GM06990 (cell line): ENCODE data around the gene PPOX.

Experiments
- DNase-seq: peaks from one replicate; pipeline ENCODE4 v3.0.0-alpha.2; 2011; ENCODE audit not compliant: insufficient read length; ENCODE audit errors: extremely low read depth
- H3K27me3 ChIP-seq: replicated peaks from 2 replicates; pipeline ENCODE4 v1.6.0; 2011; ENCODE audit warnings: low read length; ENCODE audit not compliant: control insufficient read depth, insufficient read depth
- H3K36me3 ChIP-seq: 2 replicates; pipeline ENCODE4 v1.5.1; 2011; ENCODE audit warnings: low read length; ENCODE audit not compliant: control insufficient read depth, insufficient read depth
- H3K4me3 ChIP-seq: replicated peaks from 2 replicates; pipeline ENCODE4 v1.5.1; 2011; ENCODE audit warnings: low read depth, mild to moderate bottlenecking, control low read depth, low read length
- CTCF ChIP-seq: IDR thresholded peaks from 2 replicates; pipeline ENCODE4 v1.5.1; 2011; ENCODE audit warnings: low read length, control low read depth, mild to moderate bottlenecking, inconsistent platforms; ENCODE audit not compliant: insufficient read depth, poor library complexity, severe bottlenecking

Gene PPOX

GRCh38 chr1:161193561-161194235, 27.5 kb downstream of the PPOX start:
- no peak for TF ChIP-seq CTCF

GRCh38 chr1:161195171-161195570, 28.9 kb downstream of the PPOX start:
- peak; percentile 48 for DNase-seq
- TF ChIP-seq CTCF: no peak
- Histone ChIP-seq H3K36me3 (no peaks in the 10 kb centered on the region), H3K4me3 (no peak overlapping the region), H3K27me3 (no peaks in the 10 kb centered on the region)

More at GRCh38 chr1:161193561-161194235, 27.5 kb downstream of the PPOX start:
- DNase-seq: no peak
- Histone ChIP-seq H3K36me3 (no peaks in the 10 kb centered on the region), H3K27me3 (no peaks in the 10 kb centered on the region), H3K4me3 (no peak overlapping the region)

- Histone ChIP-seq H3K4me3 (no peak overlapping the region), H3K36me3 (no peaks in the 10 kb centered on the region), H3K27me3 (no peaks in the 10 kb centered on the region)
- TF ChIP-seq CTCF: no peak
- DNase-seq: no peak
Measured at GRCh38 chr1:161196111-161196510, 29.9 kb downstream of the PPOX start.

GRCh38 chr1:161196521-161197451, 30.6 kb downstream of the PPOX start:
- TF ChIP-seq CTCF: no peak
- Histone ChIP-seq H3K27me3 (no peaks in the 10 kb centered on the region), H3K36me3 (no peaks in the 10 kb centered on the region), H3K4me3 (no peak overlapping the region)
- no peak for DNase-seq

- no peak for TF ChIP-seq CTCF
- no peaks in the 10 kb centered on the region for H3K27me3 ChIP-seq
- DNase-seq: no peak
- H3K36me3 ChIP-seq: no peaks in the 10 kb centered on the region
- H3K4me3 ChIP-seq: no peak overlapping the region
Measured at GRCh38 chr1:161197560-161198193, 31.5 kb downstream of the PPOX start.
